Measurements from ENCODE around the gene FOSL2. TPM values are rescaled to one million over a fixed set of nuclear protein-coding genes. Genes with fewer than 3 reads are reported as not detected.

Gene FOSL2
- total RNA-seq, 1 experiment from 2014 or later, result 53.7 TPM

DNA sequence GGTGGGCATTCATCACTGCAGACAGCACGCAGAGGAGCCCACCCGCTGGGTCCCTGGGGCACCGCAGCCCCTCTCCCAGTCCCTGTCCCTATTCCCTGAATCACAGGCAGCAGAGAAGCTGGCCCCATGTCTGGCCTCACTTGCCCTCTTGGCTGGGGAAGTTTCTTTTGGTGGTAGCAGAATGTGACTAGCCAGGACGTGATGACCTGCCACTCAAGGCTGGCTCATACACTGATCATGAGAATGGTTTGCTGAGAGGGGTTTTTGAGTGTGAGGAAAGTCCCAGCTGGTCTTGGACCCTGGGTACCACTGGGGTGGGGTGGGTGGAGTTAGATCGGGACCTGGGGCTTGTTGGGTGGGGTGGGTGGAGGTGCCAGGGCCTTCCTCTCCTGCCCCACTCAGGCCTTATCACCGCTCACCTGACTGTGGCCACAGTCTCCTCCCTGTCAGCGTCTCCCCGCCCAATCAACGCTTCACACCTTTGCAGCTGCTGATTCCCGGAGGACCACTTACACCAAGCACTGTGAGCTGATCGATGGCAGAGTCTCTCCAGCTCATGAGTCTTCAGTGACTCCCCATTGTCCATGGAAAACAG, 28.9 kb upstream of the FOSL2 start:
- Mint-ChIP-seq H3K27ac (ENCODE audit: unreplicated experiment) (no peak overlapping the region), H3K9me3 (ENCODE audit: low read depth, unreplicated experiment) (no peaks in the 10 kb centered on the region), H3K27me3 (ENCODE audit: unreplicated experiment) (no peaks in the 10 kb centered on the region), H3K36me3 (ENCODE audit: insufficient read depth, unreplicated experiment) (peaks cover 10% of the 10 kb centered on the region), H3K4me3 (ENCODE audit: low read depth, unreplicated experiment) (no peak overlapping the region), H3K4me1 (ENCODE audit: low read depth, unreplicated experiment) (peaks cover 78% of the 10 kb centered on the region)
- no TSS peak for BruUV-seq (replicated peaks)
- TF ChIP-seq, protein P1, sequence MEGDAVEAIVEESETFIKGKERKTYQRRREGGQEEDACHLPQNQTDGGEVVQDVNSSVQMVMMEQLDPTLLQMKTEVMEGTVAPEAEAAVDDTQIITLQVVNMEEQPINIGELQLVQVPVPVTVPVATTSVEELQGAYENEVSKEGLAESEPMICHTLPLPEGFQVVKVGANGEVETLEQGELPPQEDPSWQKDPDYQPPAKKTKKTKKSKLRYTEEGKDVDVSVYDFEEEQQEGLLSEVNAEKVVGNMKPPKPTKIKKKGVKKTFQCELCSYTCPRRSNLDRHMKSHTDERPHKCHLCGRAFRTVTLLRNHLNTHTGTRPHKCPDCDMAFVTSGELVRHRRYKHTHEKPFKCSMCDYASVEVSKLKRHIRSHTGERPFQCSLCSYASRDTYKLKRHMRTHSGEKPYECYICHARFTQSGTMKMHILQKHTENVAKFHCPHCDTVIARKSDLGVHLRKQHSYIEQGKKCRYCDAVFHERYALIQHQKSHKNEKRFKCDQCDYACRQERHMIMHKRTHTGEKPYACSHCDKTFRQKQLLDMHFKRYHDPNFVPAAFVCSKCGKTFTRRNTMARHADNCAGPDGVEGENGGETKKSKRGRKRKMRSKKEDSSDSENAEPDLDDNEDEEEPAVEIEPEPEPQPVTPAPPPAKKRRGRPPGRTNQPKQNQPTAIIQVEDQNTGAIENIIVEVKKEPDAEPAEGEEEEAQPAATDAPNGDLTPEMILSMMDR (IDR thresholded peaks at IDR 0.05; ENCODE audit: unreplicated experiment), result no peak
- intact Hi-C loops (cut with micrococcal nuclease; ENCODE audit: unreplicated experiment), result no loop called here
- CTCF ChIA-PET, result no interaction called here
- DNase-seq, result no peak

DNA sequence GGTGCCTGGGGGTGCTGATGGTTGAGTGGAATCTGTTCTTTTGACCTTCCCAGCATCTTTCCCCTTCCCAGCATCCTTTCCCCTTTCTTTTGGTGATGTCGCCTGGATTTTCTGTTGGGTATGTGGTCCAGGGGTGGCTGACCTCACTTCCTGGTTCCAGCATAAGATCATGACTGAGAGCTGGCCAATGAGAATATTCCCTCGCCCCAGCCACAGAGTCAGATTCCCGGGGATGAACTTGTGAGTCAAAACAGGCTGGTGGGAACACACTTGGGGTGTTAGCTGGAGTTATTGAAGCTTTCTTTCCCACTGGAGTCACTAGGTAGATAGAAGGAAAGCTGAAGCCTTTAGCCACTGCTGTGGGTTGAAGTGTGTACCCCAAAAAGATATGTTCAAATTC, 28.0 kb upstream of the FOSL2 start:
- Mint-ChIP-seq H3K27me3 (ENCODE audit: unreplicated experiment) (no peaks in the 10 kb centered on the region), H3K9me3 (ENCODE audit: low read depth, unreplicated experiment) (no peaks in the 10 kb centered on the region), H3K27ac (ENCODE audit: unreplicated experiment) (peak overlapping the region; percentile 27), H3K4me3 (ENCODE audit: low read depth, unreplicated experiment) (no peak overlapping the region), H3K36me3 (ENCODE audit: insufficient read depth, unreplicated experiment) (peaks cover 5% of the 10 kb centered on the region), H3K4me1 (ENCODE audit: low read depth, unreplicated experiment) (peaks cover 78% of the 10 kb centered on the region)
- TF ChIP-seq, protein P1 (IDR thresholded peaks at IDR 0.05; ENCODE audit: unreplicated experiment), result no peak
- no peak for DNase-seq
- CTCF ChIA-PET, result interaction anchor here (1.0 kb wide), 1 partner anchor 9 kb away, joined by 3 read pairs; no protein-coding TSS in a partner anchor
- intact Hi-C loops (cut with micrococcal nuclease; ENCODE audit: unreplicated experiment), result no loop called here
- BruUV-seq (replicated peaks), result no TSS peak

DNA sequence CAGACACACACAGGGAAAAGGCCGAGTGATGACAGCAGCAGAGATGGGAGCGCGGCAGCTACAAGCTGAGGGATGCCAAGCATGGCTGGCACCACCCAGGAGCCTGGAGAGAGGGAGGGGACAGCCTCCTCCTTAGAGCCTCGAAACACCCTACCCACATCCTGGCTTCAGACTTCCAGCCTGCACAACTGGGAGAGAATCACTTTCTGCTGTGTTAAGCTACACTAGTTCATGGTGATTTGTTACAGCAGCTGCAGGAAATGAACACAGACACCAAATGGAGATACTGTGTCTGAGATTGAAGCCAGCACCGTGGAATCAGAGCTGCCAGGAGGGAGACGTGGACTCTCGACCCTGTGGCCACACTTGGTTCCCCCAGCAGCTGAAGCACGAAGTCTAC, 27.5 kb upstream of the FOSL2 start:
- Mint-ChIP-seq H3K4me1 (ENCODE audit: low read depth, unreplicated experiment) (peaks cover 76% of the 10 kb centered on the region), H3K4me3 (ENCODE audit: low read depth, unreplicated experiment) (no peak overlapping the region), H3K36me3 (ENCODE audit: insufficient read depth, unreplicated experiment) (peaks cover 5% of the 10 kb centered on the region), H3K27ac (ENCODE audit: unreplicated experiment) (peak overlapping the region; percentile 27), H3K27me3 (ENCODE audit: unreplicated experiment) (no peaks in the 10 kb centered on the region), H3K9me3 (ENCODE audit: low read depth, unreplicated experiment) (no peaks in the 10 kb centered on the region)
- no TSS peak for BruUV-seq (replicated peaks)
- DNase-seq, result no peak
- intact Hi-C loops (cut with micrococcal nuclease; ENCODE audit: unreplicated experiment), result no loop called here
- CTCF ChIA-PET, result interaction anchor here (1.0 kb wide), 1 partner anchor 9 kb away, joined by 3 read pairs; no protein-coding TSS in a partner anchor
- TF ChIP-seq, protein P1 (IDR thresholded peaks at IDR 0.05; ENCODE audit: unreplicated experiment), result no peak

DNA sequence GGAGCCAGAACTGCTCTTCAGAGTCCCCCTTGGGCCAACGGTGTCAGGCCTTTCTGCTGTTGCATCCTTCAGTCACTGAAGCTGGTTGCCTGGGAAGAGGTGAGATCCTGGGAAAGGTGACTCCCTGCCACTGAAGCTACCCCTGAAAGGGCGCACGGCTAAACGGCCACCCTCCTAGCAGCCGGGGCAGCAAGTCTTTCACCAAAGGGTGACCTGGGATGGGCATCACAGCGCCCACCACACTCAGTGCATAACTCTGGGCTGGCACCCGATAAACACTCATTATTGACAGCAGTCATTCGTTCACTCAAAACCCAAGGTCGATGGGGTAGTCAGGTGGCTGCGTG, 26.5 kb upstream of the FOSL2 start:
- Mint-ChIP-seq H3K27me3 (ENCODE audit: unreplicated experiment) (no peaks in the 10 kb centered on the region), H3K4me3 (ENCODE audit: low read depth, unreplicated experiment) (no peak overlapping the region)
- CTCF ChIA-PET, result interaction anchor here (1.2 kb wide), 2 partner anchors 16 to 24 kb away, joined by 3 to 4 read pairs; no protein-coding TSS in a partner anchor

More for the DNA sequence above, 26.5 kb upstream of the FOSL2 start:
- DNase-seq, result no peak
- peaks cover 5% of the 10 kb centered on the region for H3K36me3 Mint-ChIP-seq (ENCODE audit: insufficient read depth, unreplicated experiment)
- peaks cover 76% of the 10 kb centered on the region for H3K4me1 Mint-ChIP-seq (ENCODE audit: low read depth, unreplicated experiment)
- TF ChIP-seq, protein P1 (IDR thresholded peaks at IDR 0.05; ENCODE audit: unreplicated experiment), result no peak
- peak overlapping the region; percentile 37 for H3K27ac Mint-ChIP-seq (ENCODE audit: unreplicated experiment)
- TSS peak; percentile 95 for BruUV-seq (replicated peaks)
- H3K9me3 Mint-ChIP-seq (ENCODE audit: low read depth, unreplicated experiment), result no peaks in the 10 kb centered on the region
- intact Hi-C loops (cut with micrococcal nuclease; ENCODE audit: unreplicated experiment), result no loop called here
